GM21390 (cell line): ENCODE results near the gene SLC2A11.

ENCODE experiments used
- ATAC-seq: cut with Tn5 transposase; IDR thresholded peaks from one replicate; pipeline ENCODE4 v1.9.1; 2021; ENCODE audit not compliant: unreplicated experiment

SLC2A11 gene

DNA sequence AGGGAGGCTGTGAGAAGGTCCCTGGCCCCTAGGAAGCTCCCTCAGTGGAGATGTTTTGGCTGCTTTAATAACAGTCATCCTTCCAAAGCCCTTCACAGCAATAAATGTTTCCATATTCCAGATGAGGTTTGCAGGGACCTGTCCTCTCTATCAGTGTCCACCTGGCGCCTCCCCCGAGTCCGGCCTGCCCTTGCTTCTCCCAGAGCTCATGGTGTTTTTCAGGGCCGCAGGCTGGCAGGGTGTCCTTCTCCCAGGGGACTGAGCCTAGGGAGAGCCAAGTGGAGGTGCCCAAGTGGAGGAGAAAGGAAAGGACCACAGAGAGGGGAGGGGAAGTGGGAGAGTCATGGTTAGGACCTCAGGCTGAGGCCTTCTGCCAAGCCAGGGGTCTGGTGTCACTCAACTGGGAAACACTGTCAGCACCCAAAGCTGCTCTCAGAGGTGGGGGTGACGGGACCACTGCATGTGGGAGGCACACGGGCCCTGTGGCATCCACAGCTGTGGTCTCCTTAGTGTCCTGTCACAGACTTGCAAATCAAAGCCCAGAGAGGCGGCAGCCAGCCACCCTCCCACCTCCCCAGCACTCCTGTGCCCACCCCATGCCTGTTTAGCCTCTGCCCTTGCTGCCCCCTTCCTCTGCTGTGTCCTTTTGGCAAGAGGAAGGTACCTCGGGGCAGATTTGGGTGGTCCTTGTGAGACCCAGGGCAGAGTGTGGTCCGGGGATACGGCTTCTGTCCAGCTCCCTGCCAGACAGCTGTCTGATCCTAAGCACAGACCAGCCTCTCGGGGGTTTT lies 25.3 kb upstream of the SLC2A11 start:
- no peak for ATAC-seq

DNA sequence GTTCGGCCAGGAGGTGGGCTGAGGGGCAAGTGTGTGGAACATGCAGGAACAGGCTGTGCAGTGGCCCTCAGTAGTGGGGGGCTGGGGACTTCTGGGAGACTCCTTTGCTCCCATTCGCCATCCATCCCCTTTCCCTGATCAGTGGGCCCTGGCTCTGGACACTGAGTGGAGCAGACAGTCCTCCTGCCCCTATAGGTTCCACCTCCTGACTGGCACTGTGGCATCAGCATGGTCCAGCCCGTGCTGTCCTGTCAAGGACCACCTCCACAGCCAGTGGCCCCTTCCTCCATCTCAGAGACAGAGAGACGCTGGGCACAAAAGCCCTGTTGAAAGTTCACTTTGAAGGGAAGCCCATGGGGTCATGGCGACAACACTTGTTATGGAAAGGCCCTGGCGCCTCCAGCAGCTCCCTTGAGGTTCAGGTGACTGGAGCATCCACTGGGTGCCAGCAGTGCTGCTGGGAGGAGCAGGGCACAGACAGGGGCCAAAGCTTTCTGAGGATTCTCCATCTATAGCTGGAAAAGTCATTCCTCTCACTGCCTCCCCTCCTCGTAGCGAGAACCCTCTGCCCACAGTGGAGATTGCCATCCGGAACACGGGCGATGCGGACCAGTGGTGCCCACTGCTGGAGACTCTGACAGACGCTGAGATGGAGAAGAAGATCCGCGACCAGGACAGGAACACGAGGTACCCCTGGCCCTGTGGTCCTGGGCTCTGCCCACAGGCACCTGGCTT lies 24.5 kb upstream of the SLC2A11 start:
- no peak for ATAC-seq

DNA sequence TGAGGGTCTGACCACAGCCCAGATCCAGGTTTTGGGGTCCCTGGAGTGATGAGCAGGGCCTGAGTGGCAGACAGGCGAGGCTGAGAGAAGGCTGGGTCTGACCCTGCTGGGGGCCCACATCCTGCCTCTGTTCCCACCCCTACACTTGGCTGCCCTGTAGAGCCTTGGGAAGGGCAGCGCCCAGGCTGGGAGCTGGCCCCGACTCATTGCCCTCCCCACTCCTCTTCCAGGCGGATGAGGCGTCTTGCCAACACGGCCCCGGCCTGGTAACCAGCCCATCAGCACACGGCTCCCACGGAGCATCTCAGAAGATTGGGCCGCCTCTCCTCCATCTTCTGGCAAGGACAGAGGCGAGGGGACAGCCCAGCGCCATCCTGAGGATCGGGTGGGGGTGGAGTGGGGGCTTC lies 23.8 kb upstream of the SLC2A11 start:
- ATAC-seq, result no peak

DNA sequence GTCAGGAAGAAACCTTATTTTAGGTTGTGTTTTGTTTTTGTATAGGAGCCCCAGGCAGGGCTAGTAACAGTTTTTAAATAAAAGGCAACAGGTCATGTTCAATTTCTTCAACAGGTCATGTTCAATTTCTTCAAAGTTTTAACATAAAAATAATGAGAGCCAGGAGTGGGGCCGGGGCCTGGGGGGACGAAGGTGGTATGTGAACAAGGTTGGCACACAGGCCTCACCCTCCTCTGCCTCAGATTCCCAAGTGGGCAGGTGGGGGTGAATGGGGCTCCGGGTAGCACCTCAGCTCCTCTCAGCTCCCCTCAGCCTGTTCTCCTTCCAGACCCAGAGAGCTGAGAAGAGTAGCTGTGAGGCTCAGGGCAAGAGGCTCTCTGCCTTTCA lies 23.3 kb upstream of the SLC2A11 start:
- no peak for ATAC-seq

DNA sequence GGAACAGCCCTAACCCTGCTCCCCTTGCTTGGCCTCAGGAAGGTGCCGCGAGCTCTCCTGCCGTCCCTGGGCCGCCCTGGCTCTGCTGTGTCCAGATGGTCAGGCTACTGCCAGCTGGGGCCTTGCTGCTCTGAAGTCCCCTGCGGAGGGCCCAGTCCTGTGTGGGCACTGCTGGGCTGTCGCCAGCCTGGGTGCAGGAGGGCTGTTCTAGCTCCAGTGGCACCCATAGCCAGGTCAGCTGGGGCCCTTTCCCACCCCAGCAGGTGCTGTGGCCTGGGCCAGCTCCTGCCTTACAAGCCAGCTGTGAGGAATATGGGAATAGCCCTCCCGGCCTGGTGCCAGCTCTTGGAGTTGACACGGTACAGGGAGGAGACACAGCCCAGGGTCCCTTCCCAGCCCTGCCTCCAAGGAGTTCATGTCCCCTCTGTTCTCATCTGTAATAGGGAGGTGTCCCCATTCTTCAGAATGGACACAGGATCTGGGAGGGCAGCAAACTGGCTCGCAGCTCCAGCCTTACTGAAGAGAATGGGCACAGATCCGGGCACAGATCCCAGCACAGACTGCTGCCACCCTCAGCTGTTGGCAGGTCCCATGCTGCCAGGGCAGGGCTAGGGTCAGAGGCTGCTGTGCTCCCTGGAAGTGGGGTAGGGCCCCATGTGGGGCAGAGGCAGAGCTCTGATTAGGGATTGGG lies 22.7 kb upstream of the SLC2A11 start:
- no peak for ATAC-seq

DNA sequence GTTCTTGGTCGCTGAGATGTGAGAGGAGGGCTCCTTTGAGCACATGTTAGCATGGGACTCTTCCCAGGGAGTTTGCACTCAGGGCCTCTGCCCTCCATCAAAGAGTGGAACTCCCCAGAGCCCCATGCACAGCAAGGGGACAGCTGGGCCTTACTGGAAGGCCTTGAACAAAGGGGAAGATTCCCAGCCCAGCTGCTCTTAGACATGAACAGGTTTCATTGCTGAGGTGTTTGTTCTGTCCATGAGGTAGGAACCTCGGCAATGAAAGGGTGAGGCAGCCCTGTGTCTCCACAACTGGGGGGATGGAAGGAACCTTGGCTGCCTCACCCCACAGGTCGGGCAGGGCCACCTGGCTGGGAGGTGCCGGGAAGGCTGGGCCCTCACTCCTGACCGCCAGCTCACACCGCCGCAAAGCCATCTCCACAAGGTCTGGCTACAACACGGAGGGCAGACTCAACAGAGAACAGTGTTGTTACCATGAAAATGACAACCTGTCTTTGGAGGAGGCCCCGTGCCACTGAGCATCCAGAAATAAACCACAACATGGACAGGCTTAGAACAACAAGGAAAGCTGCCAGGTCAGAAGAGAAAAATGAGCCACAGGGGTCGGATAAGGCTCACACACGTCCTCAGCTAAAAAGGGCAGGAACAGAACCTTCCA lies 22.1 kb upstream of the SLC2A11 start:
- no peak for ATAC-seq

DNA sequence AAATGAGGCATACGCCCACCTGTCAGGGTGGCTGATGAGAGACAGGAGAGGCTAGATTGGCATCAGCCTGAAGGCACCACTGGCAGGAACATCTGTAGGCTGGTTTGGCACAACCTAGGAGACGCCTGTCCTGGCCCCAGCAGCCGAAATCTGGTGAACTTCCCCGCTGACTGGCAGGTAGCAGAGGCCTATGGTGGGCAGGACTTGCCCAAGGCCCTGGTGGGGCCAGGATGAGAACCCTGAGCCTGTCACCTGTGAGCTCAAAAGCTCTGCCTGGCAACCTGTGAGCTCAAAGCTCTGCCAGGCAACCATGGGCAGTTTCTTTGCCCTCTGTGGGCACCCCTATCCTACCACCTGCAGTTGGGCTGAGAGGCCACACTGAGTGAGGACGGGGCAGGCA lies 21.4 kb upstream of the SLC2A11 start:
- no peak for ATAC-seq

DNA sequence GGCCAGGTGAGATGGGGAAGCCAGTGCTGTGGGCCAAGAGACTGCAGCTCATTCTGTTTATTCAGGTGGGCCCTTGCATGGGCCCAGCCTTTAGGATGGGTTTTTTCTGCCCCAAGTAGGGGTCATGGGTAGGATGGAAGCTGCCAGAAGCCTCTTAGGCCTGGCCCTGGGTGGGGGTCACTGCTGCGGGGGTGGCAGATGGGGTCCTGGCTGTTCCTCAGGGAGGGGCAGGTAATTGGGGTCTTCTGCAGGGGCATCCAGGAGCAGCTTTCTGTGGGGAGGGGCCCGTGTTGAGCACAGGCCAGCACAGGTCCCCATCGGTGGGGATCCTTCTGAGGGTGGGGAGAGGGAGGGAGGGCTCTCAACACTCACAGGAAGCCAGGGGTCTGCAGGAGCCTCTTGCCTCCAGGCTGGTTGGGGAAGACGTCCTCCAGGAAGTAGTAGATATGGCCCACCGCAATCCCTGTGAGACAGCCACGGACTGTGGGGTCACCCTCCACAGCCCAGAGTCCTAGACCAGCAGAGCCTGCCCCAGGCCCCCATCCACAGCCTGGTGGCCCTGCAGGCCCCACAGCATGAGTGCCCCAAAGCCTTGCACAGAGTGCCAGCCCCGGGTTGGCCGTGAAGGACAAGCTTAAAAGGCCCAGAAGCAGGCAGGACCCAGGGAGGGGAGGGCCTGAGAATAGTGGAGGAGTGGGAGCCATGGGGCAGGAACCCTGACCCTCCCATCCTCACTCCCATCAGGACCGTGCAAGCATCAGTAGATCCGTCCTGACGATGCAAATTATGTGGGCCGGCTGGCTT lies 20.8 kb upstream of the SLC2A11 start:
- ATAC-seq, result no peak

DNA sequence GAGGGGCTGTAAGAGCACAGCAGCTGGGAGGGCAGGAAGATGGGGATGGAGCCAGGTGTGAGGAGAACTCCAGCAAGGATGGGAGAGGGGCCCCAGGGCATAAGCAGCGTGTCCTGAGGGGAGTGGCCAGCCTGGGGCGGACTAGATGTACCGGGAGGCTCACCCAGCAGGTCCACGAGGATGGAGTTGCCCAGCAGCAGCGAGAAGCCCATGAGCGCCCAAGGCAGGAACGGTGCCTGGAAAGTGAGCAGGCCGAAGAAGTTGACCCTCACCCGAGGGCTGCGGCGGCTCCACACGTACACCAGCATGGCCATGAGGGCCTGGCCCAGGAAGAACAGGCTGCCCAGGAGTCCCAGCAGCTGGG lies 20.2 kb upstream of the SLC2A11 start:
- no peak for ATAC-seq

DNA sequence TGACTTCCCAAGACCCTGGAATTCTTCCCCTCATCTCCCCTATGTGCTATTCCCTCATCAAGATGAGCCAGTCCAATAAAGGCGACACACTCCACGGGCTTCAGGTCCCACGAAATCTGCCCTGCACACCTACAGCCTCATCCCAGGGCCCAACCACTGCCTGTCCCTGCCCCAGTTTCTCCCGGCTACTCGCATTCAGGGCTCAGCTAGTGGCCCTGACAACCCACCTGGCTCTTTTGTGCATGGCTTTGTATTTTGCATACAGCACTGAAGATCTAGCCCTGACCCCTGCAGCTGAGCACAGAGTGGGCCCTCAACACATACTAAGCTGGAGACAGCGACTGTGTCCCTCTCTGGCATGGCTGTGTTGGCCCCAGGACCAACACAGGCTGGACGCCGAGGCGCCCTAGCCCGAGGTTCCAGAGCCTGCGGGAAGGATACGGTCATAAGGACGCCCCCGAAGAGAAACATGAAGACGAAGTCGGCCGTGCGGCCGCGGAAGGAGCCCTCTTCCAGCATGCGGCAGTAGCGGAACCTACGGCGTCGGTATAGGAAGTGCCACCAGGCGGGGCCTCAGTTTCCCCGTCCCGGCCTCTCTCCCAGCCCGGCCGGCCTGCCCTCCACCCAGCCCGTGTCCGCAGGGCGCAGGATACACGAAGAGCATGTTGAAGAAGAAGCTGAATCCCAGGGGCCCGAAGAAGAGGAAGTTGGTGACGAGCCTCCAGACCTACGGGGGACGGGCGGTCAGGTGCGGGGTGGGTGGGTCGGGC lies 19.6 kb upstream of the SLC2A11 start:
- peak; percentile 4 for ATAC-seq

DNA sequence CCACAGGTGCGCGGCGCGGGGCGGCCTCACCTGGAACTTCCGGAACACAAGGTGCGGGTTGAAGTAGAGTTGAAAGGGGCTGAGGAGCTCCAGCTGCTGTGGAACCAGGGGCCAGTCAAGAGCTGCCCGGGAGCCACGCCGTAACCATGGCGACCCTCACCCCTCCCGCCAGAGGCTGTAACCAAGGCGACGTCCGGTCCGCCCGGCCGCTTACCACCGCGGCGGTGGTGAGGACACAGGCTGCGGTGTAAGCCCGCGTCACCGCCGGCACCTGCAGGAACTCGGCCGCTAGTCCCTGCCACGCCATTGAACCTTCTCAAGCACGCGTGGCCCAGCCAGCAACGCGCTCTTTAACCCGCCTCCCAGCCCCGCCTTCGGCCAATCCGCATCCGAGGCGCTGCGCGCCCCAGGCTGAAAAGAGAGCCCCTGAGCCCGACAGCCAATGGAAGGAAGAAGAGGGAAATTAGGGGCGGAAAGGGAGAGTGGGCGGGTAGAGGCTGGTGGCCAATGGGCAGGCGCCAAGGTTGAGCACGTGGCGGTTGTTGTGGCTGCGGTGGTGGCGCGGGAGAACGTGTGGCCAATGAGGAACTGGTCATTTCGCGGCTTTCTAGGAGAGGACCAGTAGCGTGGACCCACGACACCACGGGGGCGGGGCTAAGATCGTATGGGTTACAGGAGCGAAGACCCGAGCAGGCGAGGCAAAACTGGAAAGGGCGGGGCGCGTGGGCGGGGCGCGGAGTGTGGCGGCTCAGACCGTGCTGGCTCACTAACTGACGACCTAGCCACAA lies 18.8 kb upstream of the SLC2A11 start, which contains the start of gene DERL3:
Gene DERL3, minus strand, starts transcription at position 326 of the 788 bp plus-strand sequence. Its CDS starts 19 bp downstream, at position 307.
- ATAC-seq, result peak; percentile 79

DNA sequence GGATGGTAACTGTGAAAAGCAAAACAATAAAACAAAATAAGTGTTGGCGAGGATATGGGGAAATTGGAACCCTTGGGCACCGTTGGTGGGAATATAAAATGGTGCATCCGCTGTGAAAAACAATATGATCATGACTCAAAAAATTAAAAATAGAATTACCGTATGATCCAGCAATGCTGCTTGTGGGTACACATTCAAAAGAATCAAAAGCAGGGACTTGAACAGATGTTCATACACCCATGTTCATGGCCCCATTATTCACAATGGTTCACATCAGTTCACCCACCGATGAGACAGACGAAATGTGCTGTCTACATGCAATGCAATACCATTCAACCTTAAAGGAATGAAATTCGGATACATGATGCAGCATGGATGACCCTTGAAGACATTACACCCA lies 17.6 kb upstream of the SLC2A11 start:
- ATAC-seq, result no peak

DNA sequence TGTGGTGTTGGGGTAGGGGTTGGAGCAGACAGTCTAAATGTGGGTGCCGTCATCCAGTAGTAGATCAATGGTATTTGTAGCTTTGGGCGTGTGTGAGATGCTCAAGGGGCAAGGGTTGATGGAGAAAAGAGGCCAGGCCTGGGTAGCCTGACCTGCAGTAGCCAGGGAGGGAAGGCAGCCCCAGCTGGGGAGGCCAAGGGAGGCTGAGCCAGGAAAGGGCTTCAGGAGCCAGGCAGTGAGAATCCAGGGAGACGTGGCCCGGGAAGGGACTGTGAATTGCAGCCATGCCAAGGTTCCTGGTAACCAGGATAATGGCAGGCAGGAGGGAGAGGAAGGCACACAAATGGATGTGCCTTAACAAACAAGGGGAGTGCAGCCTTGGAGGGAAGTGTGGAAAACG lies 16.4 kb upstream of the SLC2A11 start:
- no peak for ATAC-seq

DNA sequence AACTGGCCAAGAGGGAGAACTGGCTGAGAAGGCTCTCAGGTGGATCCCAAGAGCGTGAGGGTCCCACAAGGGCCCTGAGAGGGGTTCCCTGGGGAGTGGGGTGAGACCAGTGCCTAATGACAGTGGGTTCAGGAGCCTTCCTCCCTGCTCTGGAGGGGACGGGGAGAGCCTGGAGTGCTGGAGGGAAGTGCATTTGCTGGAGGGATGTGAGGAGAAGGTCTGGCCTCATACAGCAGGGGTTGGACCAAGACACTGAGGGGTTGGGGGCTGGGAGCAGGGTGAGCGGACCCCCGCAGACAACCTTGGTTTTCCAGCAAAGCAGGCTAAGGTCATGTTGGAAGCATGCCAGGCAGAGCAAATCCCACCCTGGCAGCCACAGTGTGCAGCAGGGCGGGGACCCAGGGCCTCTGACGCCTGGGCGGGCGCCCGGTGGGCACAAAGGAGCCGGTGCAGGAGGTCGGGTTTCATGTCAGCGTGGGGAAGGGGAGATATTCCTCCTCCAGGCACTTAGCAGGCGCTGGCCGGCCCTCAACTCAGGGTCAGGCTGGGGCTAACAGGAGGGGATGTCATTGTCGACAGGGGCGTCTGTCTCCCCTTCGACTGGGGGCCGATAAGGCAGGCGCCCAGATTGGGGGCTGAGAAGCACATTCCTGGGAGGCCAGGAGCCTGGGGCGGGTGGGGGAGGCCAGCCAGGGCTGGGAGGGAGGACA lies 15.8 kb upstream of the SLC2A11 start:
- no peak for ATAC-seq

DNA sequence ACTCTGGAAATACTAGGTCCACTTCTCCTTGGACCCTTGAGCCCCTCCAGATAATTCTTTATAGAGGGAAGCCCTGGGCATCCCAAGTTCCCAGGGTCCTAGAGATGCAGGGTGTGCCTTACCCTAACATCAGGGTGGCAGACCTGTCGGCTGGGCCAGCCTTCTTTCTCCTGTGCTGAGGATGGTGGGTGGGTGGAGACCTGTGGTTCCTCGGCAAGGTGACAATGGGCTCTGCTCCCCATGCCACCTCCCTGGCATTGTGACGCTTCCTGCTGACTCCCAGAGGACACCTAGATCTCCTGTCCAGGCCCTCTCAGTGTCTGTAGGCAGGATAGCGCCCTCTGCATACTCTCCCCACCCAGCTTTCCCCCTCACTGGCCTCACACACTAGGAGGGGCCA lies 15.1 kb upstream of the SLC2A11 start:
- no peak for ATAC-seq

DNA sequence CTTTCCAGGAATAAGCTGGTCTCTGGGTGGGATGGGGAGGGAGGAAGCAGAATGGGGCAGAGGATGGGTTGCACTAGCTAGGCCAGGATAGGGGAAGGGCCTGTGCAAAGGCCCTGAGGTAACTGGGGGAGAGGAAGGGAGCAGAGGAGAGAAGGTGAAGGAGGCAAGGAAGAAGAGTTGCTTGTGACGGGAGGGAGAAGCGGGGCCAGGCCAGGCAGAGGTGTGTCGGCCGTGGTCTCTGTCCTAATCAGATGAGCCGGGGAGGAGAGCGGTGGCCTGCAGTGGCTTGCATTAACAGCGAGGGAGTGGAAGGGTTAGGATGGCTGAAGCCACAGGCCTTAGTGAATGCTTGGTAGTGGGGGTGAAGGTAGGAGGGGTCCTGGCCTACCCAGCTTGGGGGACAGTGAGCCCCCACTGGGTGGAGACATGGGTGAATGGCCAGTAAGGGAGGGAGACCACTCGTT lies 12.9 kb upstream of the SLC2A11 start:
- no peak for ATAC-seq

DNA sequence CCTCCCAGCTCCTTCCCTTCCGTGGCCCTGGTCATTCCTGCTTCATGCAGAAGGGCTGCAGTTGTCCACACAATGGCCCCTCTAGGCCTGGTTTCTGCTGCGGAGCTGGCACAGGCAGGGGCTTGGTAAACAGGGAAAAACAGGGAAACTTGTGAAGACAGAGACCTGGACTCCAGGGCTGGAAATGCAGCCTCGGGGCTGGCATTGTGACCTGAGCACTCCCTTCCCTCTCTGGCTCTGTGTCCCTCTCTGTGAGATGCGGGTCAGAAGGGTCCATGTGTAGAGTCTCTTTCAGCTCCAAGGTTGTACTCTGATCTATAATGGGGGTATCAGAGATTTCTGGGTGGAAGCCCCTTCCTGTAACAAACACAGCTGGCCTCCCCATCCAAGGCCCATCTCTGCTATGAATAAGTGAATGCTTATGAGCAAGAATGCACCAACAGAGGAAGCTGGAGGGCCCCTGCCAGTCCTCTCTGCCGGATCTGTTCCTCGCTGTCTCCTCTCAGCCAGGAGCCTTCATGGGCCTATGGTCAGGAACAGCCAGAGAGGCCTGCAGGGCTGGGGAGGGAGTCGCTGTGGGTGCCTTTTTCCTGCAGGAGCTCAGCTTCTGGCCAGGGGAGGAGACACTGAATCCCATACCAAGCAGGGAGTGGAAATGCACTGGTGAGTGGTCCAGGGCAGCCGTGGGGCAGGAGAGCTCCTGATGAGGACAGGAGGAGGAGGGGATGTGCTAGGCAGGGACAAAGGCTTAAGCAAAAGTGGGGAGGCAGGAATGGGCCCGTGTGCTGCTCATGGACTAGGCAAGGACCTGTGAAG lies 12.2 kb upstream of the SLC2A11 start:
- no peak for ATAC-seq
